ACC112 (cell line): ENCODE results near the gene DPH2.

Experiments used
- H2AFZ ChIP-seq: fragments of 200-600 bp; sonication (generic); one replicate; pipeline ENCODE4 v1.6.0; 2017; ENCODE audit warnings: antibody characterized with exemption, low read length; ENCODE audit not compliant: unreplicated experiment
- H3K27ac ChIP-seq: fragments of 200-600 bp; sonication (generic); 2 replicates; pipeline ENCODE4 v1.5.1; 2014; ENCODE audit warnings: low read depth, mild to moderate bottlenecking, antibody characterized with exemption, low read length, moderate library complexity
- H3K27me3 ChIP-seq: fragments of 200-600 bp; sonication (generic); 2 replicates; pipeline ENCODE4 v1.6.1; 2014; ENCODE audit warnings: mild to moderate bottlenecking, antibody characterized with exemption, low read length, moderate library complexity, mixed read lengths; ENCODE audit not compliant: insufficient read depth
- H3K36me3 ChIP-seq: fragments of 200-600 bp; sonication (generic); 2 replicates; pipeline ENCODE4 v1.6.1; 2016; ENCODE audit warnings: mild to moderate bottlenecking, antibody characterized with exemption, low read length, moderate library complexity, mixed read lengths; ENCODE audit not compliant: insufficient read depth
- H3K4me1 ChIP-seq: fragments of 200-600 bp; sonication (generic); one replicate; pipeline ENCODE4 v1.6.1; 2016; ENCODE audit warnings: low read length, mixed read lengths; ENCODE audit not compliant: insufficient read depth, unreplicated experiment, control insufficient read depth
- H3K4me3 ChIP-seq: fragments of 200-600 bp; sonication (generic); 2 replicates; pipeline ENCODE4 v1.5.1; 2014; ENCODE audit warnings: mild to moderate bottlenecking, low read depth, low read length
- H3K79me2 ChIP-seq: fragments of 200-600 bp; sonication (generic); one replicate; pipeline ENCODE4 v1.6.0; 2016; ENCODE audit warnings: low read length; ENCODE audit not compliant: control insufficient read depth, unreplicated experiment, insufficient read depth

Gene DPH2

DNA sequence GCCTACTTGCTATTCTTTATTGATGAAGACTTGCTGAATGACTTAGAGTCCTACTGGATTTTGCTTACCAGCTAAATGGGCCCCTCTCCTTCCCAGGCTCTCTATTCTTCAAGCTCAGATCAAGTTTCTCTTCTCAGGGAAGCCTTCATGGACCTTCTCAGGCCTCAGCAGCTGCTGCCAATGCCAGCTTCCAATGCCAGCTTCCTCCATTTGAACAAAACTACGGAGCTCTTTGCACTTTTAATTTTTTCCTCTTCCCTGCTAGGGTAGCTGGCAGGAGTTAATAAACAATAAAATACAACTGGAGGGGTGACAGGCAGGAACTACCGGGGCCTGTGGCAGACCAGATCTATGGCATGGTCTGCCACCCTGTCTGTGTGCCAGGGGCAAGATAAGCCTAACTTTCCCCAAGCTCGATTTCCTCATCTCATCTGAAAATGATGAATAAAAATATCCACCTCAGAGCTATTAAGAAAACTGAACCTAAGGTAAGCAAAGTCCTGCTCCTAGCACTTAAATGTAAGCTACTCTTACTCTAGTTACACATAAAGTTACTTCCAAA lies 24.1 kb upstream of the DPH2 start:
- no peaks in the 10 kb centered on the region; the same call in 1 of the 2 replicates for H3K36me3 ChIP-seq
- H2AFZ ChIP-seq, result peak overlapping the region; percentile 61
- peaks cover 15% of the 10 kb centered on the region for H3K4me1 ChIP-seq
- H3K27me3 ChIP-seq, result no peaks in the 10 kb centered on the region
- no peak overlapping the region for H3K27ac ChIP-seq
- peak overlapping the region; percentile 82 for H3K4me3 ChIP-seq
- H3K79me2 ChIP-seq, result peaks cover 20% of the 10 kb centered on the region

GRCh38 chr1:43946236-43947060 lies 23.4 kb upstream of the DPH2 start, which contains the start of gene IPO13:
Gene IPO13 (plus strand): TSS chr1:43946950. CDS start chr1:43947601, 651 bp downstream.
- peak within 1 kb of the TSS; percentile 82 for H3K4me3 ChIP-seq
- H3K36me3 ChIP-seq, result no peaks in the 10 kb centered on the region; the same call in 1 of the 2 replicates
- peak within 1 kb of the TSS; percentile 61 for H2AFZ ChIP-seq
- peaks cover 19% of the 10 kb centered on the region for H3K4me1 ChIP-seq
- H3K27me3 ChIP-seq, result no peaks in the 10 kb centered on the region
- peaks cover 25% of the 10 kb centered on the region for H3K79me2 ChIP-seq
- H3K27ac ChIP-seq, result peak within 1 kb of the TSS; percentile 86

DNA sequence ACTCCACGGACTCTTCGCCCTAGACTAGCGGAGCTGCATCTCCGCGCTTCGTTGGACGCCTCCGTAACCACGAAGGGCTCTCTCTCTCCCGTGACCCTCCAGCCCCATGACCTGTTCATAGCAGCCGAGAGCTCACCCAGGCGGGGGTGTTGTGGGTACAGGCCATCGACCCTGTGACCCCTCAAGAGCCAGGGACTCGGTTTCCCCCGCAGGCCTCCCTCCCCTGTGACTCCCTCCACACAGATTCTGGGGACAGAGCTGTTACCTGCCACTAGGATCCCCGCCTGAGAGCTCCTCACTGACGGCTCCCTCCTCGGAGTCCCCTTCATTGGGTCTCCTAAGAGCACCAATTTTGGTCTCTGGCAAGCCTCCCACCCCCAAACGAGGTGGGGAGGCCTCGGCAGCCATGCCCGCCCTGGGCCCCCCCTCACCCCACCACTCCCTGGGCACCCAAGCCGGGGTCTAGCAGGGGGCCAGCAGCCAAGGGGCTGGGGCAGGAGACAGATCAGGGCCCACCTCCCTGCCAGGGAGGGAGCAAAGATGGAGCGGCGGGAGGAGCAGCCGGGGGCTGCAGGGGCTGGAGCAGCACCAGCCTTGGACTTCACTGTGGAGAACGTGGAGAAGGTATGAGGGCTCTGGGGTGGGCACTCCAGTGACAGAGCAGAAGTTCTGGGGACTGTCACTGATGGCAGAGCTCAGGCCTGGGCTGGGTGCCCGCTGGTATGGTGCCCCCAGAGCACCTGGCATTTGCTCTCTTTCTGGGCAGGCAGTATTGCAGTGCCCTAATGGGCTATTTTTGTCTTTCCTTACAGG lies 22.5 kb upstream of the DPH2 start:
- Histone ChIP-seq H3K27ac (peak overlapping the region; percentile 86), H3K4me1 (peaks cover 23% of the 10 kb centered on the region), H2AFZ (peak overlapping the region; percentile 31), H3K4me3 (peak overlapping the region; percentile 82), H3K27me3 (no peaks in the 10 kb centered on the region), H3K36me3 (no peaks in the 10 kb centered on the region; the same call in 1 of the 2 replicates), H3K79me2 (peaks cover 25% of the 10 kb centered on the region)

DNA sequence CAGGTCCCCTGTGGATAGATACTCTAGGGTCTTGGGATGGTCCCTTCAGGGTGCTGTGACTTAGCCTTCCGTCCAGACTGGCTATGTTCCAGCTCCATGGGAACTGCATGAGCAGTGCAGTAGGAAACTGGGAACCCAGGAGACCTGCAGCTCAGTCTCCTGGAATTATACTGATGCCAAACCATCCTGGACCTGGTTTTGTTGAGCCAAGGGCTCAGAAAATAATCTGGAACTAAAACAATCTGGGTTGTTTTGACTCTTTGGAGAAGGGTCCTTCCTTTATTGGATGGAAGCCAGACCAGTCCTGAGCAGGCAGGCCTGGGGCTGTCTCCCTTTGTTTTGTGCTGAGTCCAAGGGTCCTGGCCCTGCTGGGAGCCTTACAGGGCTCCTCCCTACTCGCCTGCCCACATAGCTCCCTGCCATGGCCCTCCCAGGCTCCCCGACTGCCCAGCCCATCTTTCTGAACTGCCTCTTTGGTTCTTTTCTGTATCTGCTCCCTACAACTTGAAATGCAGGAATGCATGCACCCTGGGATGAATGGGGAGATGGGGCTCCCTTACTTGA lies 21.9 kb upstream of the DPH2 start:
- H3K36me3 ChIP-seq, result no peaks in the 10 kb centered on the region; the same call in 1 of the 2 replicates
- peak overlapping the region; percentile 82 for H3K4me3 ChIP-seq
- no peak overlapping the region for H3K27ac ChIP-seq
- no peaks in the 10 kb centered on the region for H3K27me3 ChIP-seq
- H3K79me2 ChIP-seq, result peaks cover 27% of the 10 kb centered on the region
- peaks cover 23% of the 10 kb centered on the region for H3K4me1 ChIP-seq
- no peak overlapping the region for H2AFZ ChIP-seq

GRCh38 chr1:43949678-43950077 lies 20.1 kb upstream of the DPH2 start:
- H3K27me3 ChIP-seq, result no peaks in the 10 kb centered on the region
- no peak overlapping the region for H2AFZ ChIP-seq
- H3K36me3 ChIP-seq, result no peaks in the 10 kb centered on the region; the same call in 1 of the 2 replicates
- H3K27ac ChIP-seq, result no peak overlapping the region
- H3K4me1 ChIP-seq, result peaks cover 23% of the 10 kb centered on the region
- peaks cover 27% of the 10 kb centered on the region for H3K79me2 ChIP-seq
- no peak overlapping the region for H3K4me3 ChIP-seq

DNA sequence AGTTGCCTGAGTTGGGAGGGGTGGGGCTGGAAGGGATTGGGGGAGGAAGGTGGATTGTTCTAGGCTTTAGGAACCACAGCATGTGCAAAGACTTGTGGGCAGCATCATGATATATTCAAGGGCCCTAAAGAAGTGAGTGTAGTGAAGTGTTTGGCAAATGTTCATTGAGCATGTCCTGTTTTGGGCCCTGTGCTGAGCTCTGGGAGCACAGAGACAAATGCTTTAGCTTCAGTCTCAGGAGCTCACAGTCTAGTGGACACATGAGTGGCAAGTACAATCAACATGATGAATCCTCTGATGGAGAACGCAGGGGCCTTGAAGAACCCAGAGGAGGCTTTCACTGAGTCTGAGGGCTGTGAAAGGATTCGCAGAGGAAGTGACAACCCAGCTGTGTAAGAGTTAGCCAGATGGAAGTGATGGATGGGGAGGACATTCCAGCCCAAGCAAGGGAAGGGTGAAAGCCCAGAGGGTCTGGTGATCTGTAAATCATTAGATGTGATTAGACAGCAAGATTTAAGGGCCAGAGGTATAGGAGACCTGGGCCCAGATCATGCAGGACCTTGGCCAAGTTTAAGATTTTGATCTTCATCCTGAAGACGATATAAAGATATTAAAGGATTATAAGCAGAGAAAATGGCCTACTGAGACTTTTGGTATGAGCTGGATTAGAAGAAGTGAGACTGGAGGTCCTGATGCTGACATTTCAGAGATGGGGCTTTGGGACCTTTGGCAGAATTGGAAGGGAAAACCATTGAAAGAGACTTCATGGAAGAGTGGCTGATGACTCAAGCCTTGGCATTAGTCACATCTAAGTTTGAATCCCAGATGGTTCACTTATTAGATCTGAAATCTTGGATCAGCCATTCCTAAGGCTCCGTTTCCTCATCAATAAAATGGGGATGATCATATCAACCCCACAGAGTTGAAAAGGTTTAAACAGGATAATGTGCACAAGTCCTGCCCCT lies 18.5 kb upstream of the DPH2 start:
- no peaks in the 10 kb centered on the region for H3K27me3 ChIP-seq
- H3K36me3 ChIP-seq, result no peaks in the 10 kb centered on the region; the same call in 1 of the 2 replicates
- H3K27ac ChIP-seq, result no peak overlapping the region
- H2AFZ ChIP-seq, result no peak overlapping the region
- H3K4me3 ChIP-seq, result no peak overlapping the region
- H3K4me1 ChIP-seq, result peaks cover 18% of the 10 kb centered on the region
- H3K79me2 ChIP-seq, result peaks cover 27% of the 10 kb centered on the region

- no peaks in the 10 kb centered on the region for H3K27me3 ChIP-seq
These were observed 17.0 kb upstream of the DPH2 start for GRCh38 chr1:43952731-43953346.

GRCh38 chr1:43953361-43953760 lies 16.4 kb upstream of the DPH2 start:
- Histone ChIP-seq H2AFZ (no peak overlapping the region), H3K79me2 (peaks cover 11% of the 10 kb centered on the region), H3K27me3 (no peaks in the 10 kb centered on the region), H3K27ac (no peak overlapping the region), H3K4me3 (no peak overlapping the region), H3K36me3 (no peaks in the 10 kb centered on the region; the same call in 1 of the 2 replicates), H3K4me1 (peaks cover 10% of the 10 kb centered on the region)

More at GRCh38 chr1:43952731-43953346, 17.0 kb upstream of the DPH2 start:
- no peak overlapping the region for H3K4me3 ChIP-seq
- H3K36me3 ChIP-seq, result no peaks in the 10 kb centered on the region; the same call in 1 of the 2 replicates
- no peak overlapping the region for H3K27ac ChIP-seq
- H3K4me1 ChIP-seq, result peaks cover 15% of the 10 kb centered on the region
- H2AFZ ChIP-seq, result no peak overlapping the region
- H3K79me2 ChIP-seq, result peaks cover 17% of the 10 kb centered on the region

- H2AFZ ChIP-seq, result no peak overlapping the region
- H3K4me1 ChIP-seq, result peaks cover 7% of the 10 kb centered on the region
- no peaks in the 10 kb centered on the region for H3K27me3 ChIP-seq
- no peaks in the 10 kb centered on the region; the same call in 1 of the 2 replicates for H3K36me3 ChIP-seq
- H3K4me3 ChIP-seq, result no peak overlapping the region
- peaks cover 7% of the 10 kb centered on the region for H3K79me2 ChIP-seq
- no peak overlapping the region for H3K27ac ChIP-seq
These were observed 15.8 kb upstream of the DPH2 start for GRCh38 chr1:43954036-43954435.
